SK-N-SH (cell line): ENCODE data around the gene CCDC149.

Experiments used
- ELF1 ChIP-seq: IDR thresholded peaks from 2 replicates; pipeline ENCODE4 v1.4.0; 2012
- EP300 ChIP-seq, 2 experiments: IDR thresholded peaks; 2 replicates each; pipeline versions ENCODE4 v1.4.0 to v1.6.1; 2012; ENCODE audit warnings: borderline replicate concordance in 1 of 2, low read depth in 1 of 2, low read length in 1 of 2
- EZH2phosphoT487 ChIP-seq: fragments of 200-600 bp; sonication (generic); IDR thresholded peaks from 2 replicates; pipeline ENCODE4 v1.6.1; 2017; ENCODE audit warnings: low read depth, mixed run types, mild to moderate bottlenecking, antibody characterized with exemption, moderate library complexity, borderline replicate concordance
- MXI1 ChIP-seq: IDR thresholded peaks from 2 replicates; pipeline ENCODE4 v1.6.1; 2012; ENCODE audit warnings: mild to moderate bottlenecking, low read depth, low read length, improper control_type of control experiment
- NFIC ChIP-seq: IDR thresholded peaks from 2 replicates; pipeline ENCODE4 v1.4.0; 2012; ENCODE audit warnings: borderline replicate concordance
- POLR2AphosphoS5 ChIP-seq: IDR thresholded peaks from 2 replicates; pipeline ENCODE4 v1.6.1; 2012; ENCODE audit warnings: low read depth, low read length
- RCOR1 ChIP-seq: fragments of 150-350 bp; IDR thresholded peaks from 2 replicates; pipeline ENCODE4 v1.6.1; 2017; ENCODE audit warnings: antibody characterized with exemption, low read length
- RFX5 ChIP-seq: IDR thresholded peaks from 2 replicates; pipeline ENCODE4 v1.6.1; 2012; ENCODE audit warnings: mild to moderate bottlenecking, improper control_type of control experiment, low read length
- SIN3A ChIP-seq: IDR thresholded peaks from 2 replicates; pipeline ENCODE4 v1.6.1; 2012; ENCODE audit warnings: low read depth, mild to moderate bottlenecking, low read length, moderate library complexity, borderline replicate concordance
- SMC3 ChIP-seq: IDR thresholded peaks from 2 replicates; pipeline ENCODE4 v1.6.1; 2012; ENCODE audit warnings: low read depth, low read length, improper control_type of control experiment
- TF ChIP-seq, protein P1 (sequence below): fragments of 200-600 bp; sonication (generic); IDR thresholded peaks from 2 replicates; pipeline ENCODE4 v1.6.1; 2017; ENCODE audit warnings: antibody characterized with exemption, mild to moderate bottlenecking, moderate library complexity
- TF ChIP-seq, protein P2 (sequence below): IDR thresholded peaks from 2 replicates; pipeline ENCODE4 v1.6.1; 2012; ENCODE audit warnings: mild to moderate bottlenecking, low read depth, low read length, moderate library complexity
- TF ChIP-seq, protein P3 (sequence below): IDR thresholded peaks from 2 replicates; pipeline ENCODE4 v1.4.0; 2012; ENCODE audit warnings: low read depth
- TF ChIP-seq, protein P4 (sequence below): fragments of 150-350 bp; IDR thresholded peaks from 2 replicates; pipeline ENCODE4 v1.6.1; 2017; ENCODE audit warnings: antibody characterized with exemption, low read length, low read depth, borderline replicate concordance

DNA sequence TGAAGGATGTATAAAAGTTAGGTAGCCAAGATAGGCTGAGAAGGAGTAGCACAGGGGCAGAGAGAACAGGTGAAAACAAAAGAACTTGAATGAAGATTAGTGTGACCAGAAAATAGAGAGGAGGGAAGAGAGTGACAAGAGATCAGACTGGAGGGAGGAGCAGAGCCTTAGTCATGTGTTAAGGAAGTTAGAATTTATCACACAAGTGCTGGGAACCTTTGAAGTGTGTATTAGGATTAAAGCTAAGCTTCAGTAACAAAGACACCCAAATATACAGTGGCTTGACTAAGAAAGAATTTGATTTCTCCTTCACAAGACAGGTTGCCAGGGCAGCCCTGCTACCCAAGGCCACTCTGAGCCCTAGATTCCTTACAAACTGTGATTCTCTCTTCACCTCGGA is 10.7 kb upstream of the CCDC149 start:
- TF ChIP-seq POLR2AphosphoS5 (no peak), RCOR1 (no peak), SIN3A (no peak), NFIC (no peak), SMC3 (no peak), RFX5 (no peak), EZH2phosphoT487 (no peak), EP300 (IDR thresholded peaks at IDR 0.05; ENCODE audit: borderline replicate concordance in 1 of 2, low read depth in 1 of 2, low read length in 1 of 2) (no peak), MXI1 (no peak), ELF1 (no peak)
- TF ChIP-seq, protein P1, sequence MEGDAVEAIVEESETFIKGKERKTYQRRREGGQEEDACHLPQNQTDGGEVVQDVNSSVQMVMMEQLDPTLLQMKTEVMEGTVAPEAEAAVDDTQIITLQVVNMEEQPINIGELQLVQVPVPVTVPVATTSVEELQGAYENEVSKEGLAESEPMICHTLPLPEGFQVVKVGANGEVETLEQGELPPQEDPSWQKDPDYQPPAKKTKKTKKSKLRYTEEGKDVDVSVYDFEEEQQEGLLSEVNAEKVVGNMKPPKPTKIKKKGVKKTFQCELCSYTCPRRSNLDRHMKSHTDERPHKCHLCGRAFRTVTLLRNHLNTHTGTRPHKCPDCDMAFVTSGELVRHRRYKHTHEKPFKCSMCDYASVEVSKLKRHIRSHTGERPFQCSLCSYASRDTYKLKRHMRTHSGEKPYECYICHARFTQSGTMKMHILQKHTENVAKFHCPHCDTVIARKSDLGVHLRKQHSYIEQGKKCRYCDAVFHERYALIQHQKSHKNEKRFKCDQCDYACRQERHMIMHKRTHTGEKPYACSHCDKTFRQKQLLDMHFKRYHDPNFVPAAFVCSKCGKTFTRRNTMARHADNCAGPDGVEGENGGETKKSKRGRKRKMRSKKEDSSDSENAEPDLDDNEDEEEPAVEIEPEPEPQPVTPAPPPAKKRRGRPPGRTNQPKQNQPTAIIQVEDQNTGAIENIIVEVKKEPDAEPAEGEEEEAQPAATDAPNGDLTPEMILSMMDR: no peak
- TF ChIP-seq, protein P2, sequence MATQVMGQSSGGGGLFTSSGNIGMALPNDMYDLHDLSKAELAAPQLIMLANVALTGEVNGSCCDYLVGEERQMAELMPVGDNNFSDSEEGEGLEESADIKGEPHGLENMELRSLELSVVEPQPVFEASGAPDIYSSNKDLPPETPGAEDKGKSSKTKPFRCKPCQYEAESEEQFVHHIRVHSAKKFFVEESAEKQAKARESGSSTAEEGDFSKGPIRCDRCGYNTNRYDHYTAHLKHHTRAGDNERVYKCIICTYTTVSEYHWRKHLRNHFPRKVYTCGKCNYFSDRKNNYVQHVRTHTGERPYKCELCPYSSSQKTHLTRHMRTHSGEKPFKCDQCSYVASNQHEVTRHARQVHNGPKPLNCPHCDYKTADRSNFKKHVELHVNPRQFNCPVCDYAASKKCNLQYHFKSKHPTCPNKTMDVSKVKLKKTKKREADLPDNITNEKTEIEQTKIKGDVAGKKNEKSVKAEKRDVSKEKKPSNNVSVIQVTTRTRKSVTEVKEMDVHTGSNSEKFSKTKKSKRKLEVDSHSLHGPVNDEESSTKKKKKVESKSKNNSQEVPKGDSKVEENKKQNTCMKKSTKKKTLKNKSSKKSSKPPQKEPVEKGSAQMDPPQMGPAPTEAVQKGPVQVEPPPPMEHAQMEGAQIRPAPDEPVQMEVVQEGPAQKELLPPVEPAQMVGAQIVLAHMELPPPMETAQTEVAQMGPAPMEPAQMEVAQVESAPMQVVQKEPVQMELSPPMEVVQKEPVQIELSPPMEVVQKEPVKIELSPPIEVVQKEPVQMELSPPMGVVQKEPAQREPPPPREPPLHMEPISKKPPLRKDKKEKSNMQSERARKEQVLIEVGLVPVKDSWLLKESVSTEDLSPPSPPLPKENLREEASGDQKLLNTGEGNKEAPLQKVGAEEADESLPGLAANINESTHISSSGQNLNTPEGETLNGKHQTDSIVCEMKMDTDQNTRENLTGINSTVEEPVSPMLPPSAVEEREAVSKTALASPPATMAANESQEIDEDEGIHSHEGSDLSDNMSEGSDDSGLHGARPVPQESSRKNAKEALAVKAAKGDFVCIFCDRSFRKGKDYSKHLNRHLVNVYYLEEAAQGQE: no peak
- TF ChIP-seq, protein P3, sequence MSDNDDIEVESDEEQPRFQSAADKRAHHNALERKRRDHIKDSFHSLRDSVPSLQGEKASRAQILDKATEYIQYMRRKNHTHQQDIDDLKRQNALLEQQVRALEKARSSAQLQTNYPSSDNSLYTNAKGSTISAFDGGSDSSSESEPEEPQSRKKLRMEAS: no peak
- TF ChIP-seq, protein P4, sequence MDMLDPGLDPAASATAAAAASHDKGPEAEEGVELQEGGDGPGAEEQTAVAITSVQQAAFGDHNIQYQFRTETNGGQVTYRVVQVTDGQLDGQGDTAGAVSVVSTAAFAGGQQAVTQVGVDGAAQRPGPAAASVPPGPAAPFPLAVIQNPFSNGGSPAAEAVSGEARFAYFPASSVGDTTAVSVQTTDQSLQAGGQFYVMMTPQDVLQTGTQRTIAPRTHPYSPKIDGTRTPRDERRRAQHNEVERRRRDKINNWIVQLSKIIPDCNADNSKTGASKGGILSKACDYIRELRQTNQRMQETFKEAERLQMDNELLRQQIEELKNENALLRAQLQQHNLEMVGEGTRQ: no peak
